HEK293T (cell line): ENCODE measurements around the gene USO1.

ENCODE experiments used
- FOXA1 ChIP-seq: fragments of 450-650 bp; IDR thresholded peaks from 2 replicates; pipeline ENCODE4 v1.6.1; 2016; ENCODE audit warnings: mild to moderate bottlenecking
- FOXK2 ChIP-seq: fragments of 450-650 bp; IDR thresholded peaks from 2 replicates; pipeline ENCODE4 v1.6.1; 2016; ENCODE audit warnings: mild to moderate bottlenecking
- L3MBTL2 ChIP-seq: fragments of 450-650 bp; conservative IDR thresholded peaks from 2 replicates; pipeline ENCODE4 v1.6.1; 2016; ENCODE audit warnings: mild to moderate bottlenecking
- NFRKB ChIP-seq: fragments of 450-650 bp; IDR thresholded peaks from 2 replicates; pipeline ENCODE4 v1.6.1; 2016; ENCODE audit warnings: mild to moderate bottlenecking, moderate library complexity
- SUZ12 ChIP-seq: fragments of 450-650 bp; IDR thresholded peaks from 2 replicates; pipeline ENCODE4 v1.6.1; 2016; ENCODE audit warnings: mild to moderate bottlenecking
- TARDBP ChIP-seq: fragments of 450-650 bp; IDR thresholded peaks from 2 replicates; pipeline ENCODE4 v1.6.1; 2016
- TF ChIP-seq, protein P1 (sequence below): fragments of 450-650 bp; IDR thresholded peaks from 2 replicates; pipeline ENCODE4 v1.6.1; 2016

DNA sequence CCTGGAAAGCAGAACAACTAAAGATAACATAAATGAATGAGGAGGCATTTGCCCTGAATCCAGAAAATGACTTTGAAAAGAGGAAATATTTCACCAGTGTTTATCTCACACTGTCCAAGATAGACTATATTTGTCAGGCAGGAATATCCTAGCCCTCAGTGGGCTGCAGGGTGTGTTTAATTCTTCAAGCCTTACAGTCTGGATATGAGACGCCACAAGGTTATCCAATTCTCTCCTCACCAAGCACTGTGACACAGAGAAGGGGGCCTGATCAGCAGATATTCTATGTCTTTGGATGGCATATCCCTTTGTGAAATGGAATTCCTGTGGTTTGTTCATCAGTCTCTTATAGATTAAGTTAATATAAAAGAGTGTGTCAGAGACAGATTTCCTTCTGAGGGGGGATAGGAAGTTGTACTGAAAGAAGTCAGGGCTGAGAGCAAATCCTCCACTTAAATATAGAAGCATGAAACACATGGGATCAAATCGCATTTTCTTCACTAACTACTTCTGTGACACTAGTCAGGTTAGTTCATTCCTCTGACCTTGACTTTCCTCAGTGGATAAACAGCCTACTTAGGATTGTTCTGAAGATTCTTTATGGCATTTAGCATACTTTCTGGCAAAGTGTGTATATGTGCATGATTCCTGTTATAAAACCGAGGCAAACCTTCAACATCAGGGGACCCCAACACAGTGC is 44.4 kb upstream of the USO1 start:
- no peak for TF ChIP-seq L3MBTL2
- no peak for TF ChIP-seq SUZ12
- TF ChIP-seq FOXA1: no peak
- TF ChIP-seq, protein P1, sequence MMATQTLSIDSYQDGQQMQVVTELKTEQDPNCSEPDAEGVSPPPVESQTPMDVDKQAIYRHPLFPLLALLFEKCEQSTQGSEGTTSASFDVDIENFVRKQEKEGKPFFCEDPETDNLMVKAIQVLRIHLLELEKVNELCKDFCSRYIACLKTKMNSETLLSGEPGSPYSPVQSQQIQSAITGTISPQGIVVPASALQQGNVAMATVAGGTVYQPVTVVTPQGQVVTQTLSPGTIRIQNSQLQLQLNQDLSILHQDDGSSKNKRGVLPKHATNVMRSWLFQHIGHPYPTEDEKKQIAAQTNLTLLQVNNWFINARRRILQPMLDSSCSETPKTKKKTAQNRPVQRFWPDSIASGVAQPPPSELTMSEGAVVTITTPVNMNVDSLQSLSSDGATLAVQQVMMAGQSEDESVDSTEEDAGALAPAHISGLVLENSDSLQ: no peak
- TF ChIP-seq TARDBP: no peak
- TF ChIP-seq NFRKB: no peak
- TF ChIP-seq FOXK2: no peak
